WTC11 (cell line): ENCODE measurements around the gene TAF5L. TPM values are rescaled to one million over a fixed set of nuclear protein-coding genes. Genes with fewer than 3 reads are reported as not detected.

ENCODE experiments used
- ATAC-seq: fragments of 200-7000 bp; cut with Tn5 transposase; 2 replicates; pipeline ENCODE4 v1.10.0; 2021; ENCODE audit warnings: mild to moderate bottlenecking, moderate library complexity
- CTCF ChIA-PET: fragments of 300-600 bp; sonication (Branson Sonifier 250); formaldehyde crosslinking; loops from one replicate; lab custom pipeline; 2021; ENCODE audit warnings: antibody characterized with exemption; lab: Charles Lee
- POLR2A ChIA-PET: fragments of 350-600 bp; sonication (Branson Sonifier 250); formaldehyde crosslinking; loops from one replicate; lab custom pipeline; 2021; ENCODE audit warnings: antibody characterized with exemption; lab: Charles Lee
- DNase-seq: peaks from one replicate; pipeline ENCODE4 v3.0.0; 2021; ENCODE audit warnings: low spot score
- H3K27ac Mint-ChIP-seq: 2 replicates; pipeline ENCODE4 v1.8.0; 2021; ENCODE audit warnings: mixed read lengths
- H3K27me3 Mint-ChIP-seq: 2 replicates; pipeline ENCODE4 v1.8.0; 2021; ENCODE audit warnings: low read depth, mild to moderate bottlenecking, moderate library complexity, mixed read lengths
- H3K36me3 Mint-ChIP-seq: 2 replicates; pipeline ENCODE4 v1.8.0; 2021; ENCODE audit warnings: mixed read lengths
- H3K4me1 Mint-ChIP-seq: 2 replicates; pipeline ENCODE4 v1.8.0; 2022; ENCODE audit warnings: mixed read lengths
- H3K4me3 Mint-ChIP-seq: 2 replicates; pipeline ENCODE4 v1.8.0; 2021; ENCODE audit warnings: mild to moderate bottlenecking, moderate library complexity, mixed read lengths
- H3K9me3 Mint-ChIP-seq: 2 replicates; pipeline ENCODE4 v1.8.0; 2021; ENCODE audit warnings: mixed read lengths
- ESRRA ChIP-seq: sonication (generic); formaldehyde crosslinking; IDR thresholded peaks from 2 replicates; pipeline ENCODE4 v1.8.1; 2022; ENCODE audit warnings: mild to moderate bottlenecking, missing genetic modification reagents, borderline replicate concordance
- GRHL2 ChIP-seq: fragments of 250-450 bp; sonication (Bioruptor Pico); IDR thresholded peaks from 2 replicates; pipeline ENCODE4 v1.8.0; 2022; ENCODE audit warnings: mild to moderate bottlenecking, moderate library complexity; ENCODE audit not compliant: insufficient replicate concordance, severe bottlenecking
- JAZF1 ChIP-seq: fragments of 250-450 bp; sonication (Bioruptor Pico); IDR thresholded peaks from 2 replicates; pipeline ENCODE4 v1.9.0; 2021; ENCODE audit warnings: moderate library complexity, mild to moderate bottlenecking, inconsistent platforms
- MXD4 ChIP-seq: fragments of 250-450 bp; sonication (Bioruptor Pico); IDR thresholded peaks from 2 replicates; pipeline ENCODE4 v1.8.0; 2021; ENCODE audit warnings: mild to moderate bottlenecking, moderate library complexity, borderline replicate concordance
- NFATC4 ChIP-seq: fragments of 250-450 bp; sonication (Bioruptor Pico); IDR thresholded peaks from 2 replicates; pipeline ENCODE4 v1.9.0; 2021; ENCODE audit warnings: mild to moderate bottlenecking
- NR1H2 ChIP-seq: sonication (generic); formaldehyde crosslinking; IDR thresholded peaks from 2 replicates; pipeline ENCODE4 v1.9.0; 2021; ENCODE audit warnings: mild to moderate bottlenecking, moderate library complexity, missing genetic modification reagents
- NR2C2 ChIP-seq: sonication (generic); formaldehyde crosslinking; IDR thresholded peaks from 2 replicates; pipeline ENCODE4 v1.8.0; 2022; ENCODE audit warnings: mild to moderate bottlenecking, missing genetic modification reagents
- RELA ChIP-seq: sonication (generic); formaldehyde crosslinking; IDR thresholded peaks from 2 replicates; pipeline ENCODE4 v1.8.1; 2022; ENCODE audit warnings: missing genetic modification reagents, mild to moderate bottlenecking, borderline replicate concordance
- RORB ChIP-seq: fragments of 250-450 bp; sonication (Bioruptor Pico); IDR thresholded peaks from 2 replicates; pipeline ENCODE4 v1.9.0; 2021; ENCODE audit warnings: mild to moderate bottlenecking
- total RNA-seq: library from RNA; stranded (reverse); gene quantifications from 3 replicates; pipeline ENCODE4 v1.2.3, GENCODE V29; 2021
- TF ChIP-seq, protein P1 (sequence below): sonication (generic); formaldehyde crosslinking; IDR thresholded peaks from 2 replicates; pipeline ENCODE4 v1.8.0; 2023; ENCODE audit warnings: mild to moderate bottlenecking, missing genetic modification reagents
- TF ChIP-seq, protein P2 (sequence below): sonication (generic); formaldehyde crosslinking; IDR thresholded peaks from 2 replicates; pipeline ENCODE4 v1.8.1; 2022; ENCODE audit warnings: mild to moderate bottlenecking, missing genetic modification reagents, moderate library complexity, borderline replicate concordance
- TF ChIP-seq, protein P3 (sequence below): sonication (generic); formaldehyde crosslinking; IDR thresholded peaks from 2 replicates; pipeline ENCODE4 v1.8.0; 2023; ENCODE audit warnings: missing genetic modification reagents, mild to moderate bottlenecking, borderline replicate concordance
- TF ChIP-seq, protein P4 (sequence below): fragments of 250-450 bp; sonication (Bioruptor Pico); conservative IDR thresholded peaks from 2 replicates; pipeline ENCODE4 v1.9.0; 2021; ENCODE audit warnings: mild to moderate bottlenecking
- TF ChIP-seq, protein P5 (sequence below): sonication (generic); formaldehyde crosslinking; IDR thresholded peaks from 2 replicates; pipeline ENCODE4 v1.8.0; 2023; ENCODE audit warnings: missing genetic modification reagents
- TF ChIP-seq, protein P6 (sequence below): sonication (generic); formaldehyde crosslinking; IDR thresholded peaks from 2 replicates; pipeline ENCODE4 v1.8.1; 2023; ENCODE audit warnings: mild to moderate bottlenecking, missing genetic modification reagents
- TF ChIP-seq, protein P7 (sequence below): sonication (generic); formaldehyde crosslinking; IDR thresholded peaks from 2 replicates; pipeline ENCODE4 v1.8.1; 2023; ENCODE audit warnings: mild to moderate bottlenecking, missing genetic modification reagents, moderate library complexity

Gene TAF5L
- total RNA-seq, 1 experiment from 2014 or later: 23.8 TPM

DNA sequence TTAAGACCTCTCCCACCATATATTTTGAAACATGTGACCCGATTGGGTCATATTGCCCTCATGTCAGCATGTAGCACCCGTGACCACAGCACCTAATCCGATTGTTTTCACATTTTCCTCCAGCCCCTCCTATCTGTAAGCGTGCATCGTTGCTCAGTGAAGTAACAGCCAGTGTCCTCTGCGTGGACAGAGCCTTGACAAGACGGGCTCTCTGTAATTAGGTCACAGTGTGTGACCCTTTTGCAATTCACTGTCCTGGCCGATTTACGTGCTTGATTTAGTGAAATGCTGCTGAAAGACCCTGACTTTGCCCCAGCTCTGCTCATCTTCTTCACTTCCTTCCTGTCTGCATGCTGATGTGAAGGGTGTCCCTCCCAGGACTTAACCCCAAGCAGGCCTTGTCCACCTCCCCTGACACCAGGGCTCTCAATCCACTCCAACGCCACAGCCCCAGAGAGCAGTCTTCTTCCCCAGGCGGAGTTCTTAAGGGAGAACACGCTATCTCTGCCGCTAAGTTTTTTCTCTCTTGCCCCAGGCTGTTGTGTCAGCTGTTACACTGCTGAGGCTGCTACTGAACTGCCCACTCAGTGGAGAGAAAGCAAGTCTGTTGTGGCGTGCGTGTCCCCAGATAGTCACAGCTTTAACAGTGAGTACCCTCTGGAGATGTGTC, 19.5 kb upstream of the TAF5L start (continued):
- TF ChIP-seq, protein P1, sequence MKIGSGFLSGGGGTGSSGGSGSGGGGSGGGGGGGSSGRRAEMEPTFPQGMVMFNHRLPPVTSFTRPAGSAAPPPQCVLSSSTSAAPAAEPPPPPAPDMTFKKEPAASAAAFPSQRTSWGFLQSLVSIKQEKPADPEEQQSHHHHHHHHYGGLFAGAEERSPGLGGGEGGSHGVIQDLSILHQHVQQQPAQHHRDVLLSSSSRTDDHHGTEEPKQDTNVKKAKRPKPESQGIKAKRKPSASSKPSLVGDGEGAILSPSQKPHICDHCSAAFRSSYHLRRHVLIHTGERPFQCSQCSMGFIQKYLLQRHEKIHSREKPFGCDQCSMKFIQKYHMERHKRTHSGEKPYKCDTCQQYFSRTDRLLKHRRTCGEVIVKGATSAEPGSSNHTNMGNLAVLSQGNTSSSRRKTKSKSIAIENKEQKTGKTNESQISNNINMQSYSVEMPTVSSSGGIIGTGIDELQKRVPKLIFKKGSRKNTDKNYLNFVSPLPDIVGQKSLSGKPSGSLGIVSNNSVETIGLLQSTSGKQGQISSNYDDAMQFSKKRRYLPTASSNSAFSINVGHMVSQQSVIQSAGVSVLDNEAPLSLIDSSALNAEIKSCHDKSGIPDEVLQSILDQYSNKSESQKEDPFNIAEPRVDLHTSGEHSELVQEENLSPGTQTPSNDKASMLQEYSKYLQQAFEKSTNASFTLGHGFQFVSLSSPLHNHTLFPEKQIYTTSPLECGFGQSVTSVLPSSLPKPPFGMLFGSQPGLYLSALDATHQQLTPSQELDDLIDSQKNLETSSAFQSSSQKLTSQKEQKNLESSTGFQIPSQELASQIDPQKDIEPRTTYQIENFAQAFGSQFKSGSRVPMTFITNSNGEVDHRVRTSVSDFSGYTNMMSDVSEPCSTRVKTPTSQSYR: no peak
- TF ChIP-seq, protein P2, sequence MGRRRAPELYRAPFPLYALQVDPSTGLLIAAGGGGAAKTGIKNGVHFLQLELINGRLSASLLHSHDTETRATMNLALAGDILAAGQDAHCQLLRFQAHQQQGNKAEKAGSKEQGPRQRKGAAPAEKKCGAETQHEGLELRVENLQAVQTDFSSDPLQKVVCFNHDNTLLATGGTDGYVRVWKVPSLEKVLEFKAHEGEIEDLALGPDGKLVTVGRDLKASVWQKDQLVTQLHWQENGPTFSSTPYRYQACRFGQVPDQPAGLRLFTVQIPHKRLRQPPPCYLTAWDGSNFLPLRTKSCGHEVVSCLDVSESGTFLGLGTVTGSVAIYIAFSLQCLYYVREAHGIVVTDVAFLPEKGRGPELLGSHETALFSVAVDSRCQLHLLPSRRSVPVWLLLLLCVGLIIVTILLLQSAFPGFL (CRISPR knock-in tag): no peak
- TF ChIP-seq NFATC4 (CRISPR knock-in tag) (no peak), ESRRA (CRISPR knock-in tag) (no peak), NR2C2 (CRISPR knock-in tag) (no peak)
- TF ChIP-seq, protein P3, sequence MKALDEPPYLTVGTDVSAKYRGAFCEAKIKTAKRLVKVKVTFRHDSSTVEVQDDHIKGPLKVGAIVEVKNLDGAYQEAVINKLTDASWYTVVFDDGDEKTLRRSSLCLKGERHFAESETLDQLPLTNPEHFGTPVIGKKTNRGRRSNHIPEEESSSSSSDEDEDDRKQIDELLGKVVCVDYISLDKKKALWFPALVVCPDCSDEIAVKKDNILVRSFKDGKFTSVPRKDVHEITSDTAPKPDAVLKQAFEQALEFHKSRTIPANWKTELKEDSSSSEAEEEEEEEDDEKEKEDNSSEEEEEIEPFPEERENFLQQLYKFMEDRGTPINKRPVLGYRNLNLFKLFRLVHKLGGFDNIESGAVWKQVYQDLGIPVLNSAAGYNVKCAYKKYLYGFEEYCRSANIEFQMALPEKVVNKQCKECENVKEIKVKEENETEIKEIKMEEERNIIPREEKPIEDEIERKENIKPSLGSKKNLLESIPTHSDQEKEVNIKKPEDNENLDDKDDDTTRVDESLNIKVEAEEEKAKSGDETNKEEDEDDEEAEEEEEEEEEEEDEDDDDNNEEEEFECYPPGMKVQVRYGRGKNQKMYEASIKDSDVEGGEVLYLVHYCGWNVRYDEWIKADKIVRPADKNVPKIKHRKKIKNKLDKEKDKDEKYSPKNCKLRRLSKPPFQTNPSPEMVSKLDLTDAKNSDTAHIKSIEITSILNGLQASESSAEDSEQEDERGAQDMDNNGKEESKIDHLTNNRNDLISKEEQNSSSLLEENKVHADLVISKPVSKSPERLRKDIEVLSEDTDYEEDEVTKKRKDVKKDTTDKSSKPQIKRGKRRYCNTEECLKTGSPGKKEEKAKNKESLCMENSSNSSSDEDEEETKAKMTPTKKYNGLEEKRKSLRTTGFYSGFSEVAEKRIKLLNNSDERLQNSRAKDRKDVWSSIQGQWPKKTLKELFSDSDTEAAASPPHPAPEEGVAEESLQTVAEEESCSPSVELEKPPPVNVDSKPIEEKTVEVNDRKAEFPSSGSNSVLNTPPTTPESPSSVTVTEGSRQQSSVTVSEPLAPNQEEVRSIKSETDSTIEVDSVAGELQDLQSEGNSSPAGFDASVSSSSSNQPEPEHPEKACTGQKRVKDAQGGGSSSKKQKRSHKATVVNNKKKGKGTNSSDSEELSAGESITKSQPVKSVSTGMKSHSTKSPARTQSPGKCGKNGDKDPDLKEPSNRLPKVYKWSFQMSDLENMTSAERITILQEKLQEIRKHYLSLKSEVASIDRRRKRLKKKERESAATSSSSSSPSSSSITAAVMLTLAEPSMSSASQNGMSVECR (CRISPR knock-in tag): no peak

DNA sequence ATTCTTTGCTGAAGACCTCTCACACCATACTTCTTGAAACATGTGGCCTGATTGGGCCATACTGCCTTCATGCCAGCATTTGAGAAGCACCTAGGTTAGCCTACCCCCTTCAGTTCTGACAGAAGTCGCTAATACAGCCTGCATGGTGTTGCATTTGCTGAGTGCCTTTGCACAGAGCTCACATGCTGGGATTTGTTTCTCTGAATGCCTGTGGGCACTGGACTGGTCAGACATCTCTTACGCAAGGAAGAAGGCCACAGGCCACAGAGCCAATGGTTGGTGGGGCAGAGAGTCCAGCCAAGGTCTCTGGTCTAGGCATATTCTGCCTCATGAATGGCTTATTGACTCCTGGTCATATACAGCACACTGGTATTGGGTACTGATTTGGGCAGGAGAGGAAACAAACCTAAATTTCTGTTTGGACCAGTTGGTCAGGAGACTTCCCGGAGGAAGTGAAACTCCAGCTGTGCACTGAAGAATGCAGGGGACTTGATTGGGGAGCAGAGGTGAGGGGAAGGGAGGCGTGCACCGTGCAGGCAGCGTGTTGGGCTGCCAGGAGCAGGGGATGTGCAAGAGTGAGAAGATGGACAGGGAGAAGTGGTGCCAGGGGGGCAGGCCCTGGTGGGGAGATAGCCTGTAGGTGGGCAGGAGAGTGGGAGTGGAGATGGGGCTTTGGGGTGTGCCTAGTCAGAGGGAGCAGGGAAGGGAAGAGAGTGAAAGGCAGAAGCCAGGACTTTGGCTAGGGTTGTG, 18.2 kb upstream of the TAF5L start:
- no peak for ATAC-seq
- H3K27me3 Mint-ChIP-seq: no peaks in the 10 kb centered on the region
- ChIA-PET CTCF (no interaction called here), POLR2A (no interaction called here)
- H3K4me3 Mint-ChIP-seq: no peak overlapping the region
- no peak for DNase-seq
- H3K4me1 Mint-ChIP-seq: no peaks in the 10 kb centered on the region
- no peaks in the 10 kb centered on the region for H3K9me3 Mint-ChIP-seq
- H3K27ac Mint-ChIP-seq: peak overlapping the region; percentile 40
- H3K36me3 Mint-ChIP-seq: peaks cover 55% of the 10 kb centered on the region
- TF ChIP-seq RORB (CRISPR knock-in tag) (no peak), RELA (CRISPR knock-in tag) (no peak), MXD4 (CRISPR knock-in tag) (no peak), GRHL2 (CRISPR knock-in tag) (no peak), NR1H2 (CRISPR knock-in tag) (no peak), ESRRA (CRISPR knock-in tag) (no peak), JAZF1 (no peak)
- TF ChIP-seq, protein P4, sequence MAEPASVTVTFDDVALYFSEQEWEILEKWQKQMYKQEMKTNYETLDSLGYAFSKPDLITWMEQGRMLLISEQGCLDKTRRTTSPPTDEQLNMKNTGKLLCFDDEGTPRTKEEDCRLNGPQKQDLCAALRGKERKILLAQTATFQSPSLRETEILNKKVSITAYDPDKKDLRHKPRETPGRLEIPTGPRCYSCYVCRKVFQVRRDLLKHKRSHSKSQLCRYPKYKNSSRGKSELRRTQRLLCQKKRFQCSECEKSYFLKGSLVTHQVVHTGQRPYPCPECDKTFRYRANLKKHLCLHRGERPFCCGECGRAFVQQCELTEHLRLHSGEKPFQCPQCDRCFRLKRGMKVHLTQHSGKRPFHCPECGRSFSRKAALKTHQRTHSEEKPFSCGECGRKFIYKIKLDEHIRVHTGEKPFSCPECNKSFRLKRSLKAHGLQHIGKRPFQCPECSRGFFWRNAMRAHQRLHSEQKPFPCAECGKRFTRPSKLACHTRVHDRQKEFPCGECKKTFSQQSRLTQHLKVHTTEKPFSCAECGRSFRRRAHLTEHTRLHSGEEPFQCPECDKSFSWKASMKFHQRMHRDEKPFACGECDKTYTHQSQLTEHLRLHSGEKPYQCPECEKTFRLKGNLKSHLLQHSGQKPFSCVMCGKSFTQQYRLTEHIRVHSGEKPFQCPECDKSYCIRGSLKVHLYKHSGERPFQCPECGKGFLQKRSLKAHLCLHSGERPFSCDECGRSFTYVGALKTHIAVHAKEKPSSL (CRISPR knock-in tag): no peak
- TF ChIP-seq, protein P5, sequence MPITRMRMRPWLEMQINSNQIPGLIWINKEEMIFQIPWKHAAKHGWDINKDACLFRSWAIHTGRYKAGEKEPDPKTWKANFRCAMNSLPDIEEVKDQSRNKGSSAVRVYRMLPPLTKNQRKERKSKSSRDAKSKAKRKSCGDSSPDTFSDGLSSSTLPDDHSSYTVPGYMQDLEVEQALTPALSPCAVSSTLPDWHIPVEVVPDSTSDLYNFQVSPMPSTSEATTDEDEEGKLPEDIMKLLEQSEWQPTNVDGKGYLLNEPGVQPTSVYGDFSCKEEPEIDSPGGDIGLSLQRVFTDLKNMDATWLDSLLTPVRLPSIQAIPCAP (CRISPR knock-in tag): no peak
- TF ChIP-seq, protein P6, sequence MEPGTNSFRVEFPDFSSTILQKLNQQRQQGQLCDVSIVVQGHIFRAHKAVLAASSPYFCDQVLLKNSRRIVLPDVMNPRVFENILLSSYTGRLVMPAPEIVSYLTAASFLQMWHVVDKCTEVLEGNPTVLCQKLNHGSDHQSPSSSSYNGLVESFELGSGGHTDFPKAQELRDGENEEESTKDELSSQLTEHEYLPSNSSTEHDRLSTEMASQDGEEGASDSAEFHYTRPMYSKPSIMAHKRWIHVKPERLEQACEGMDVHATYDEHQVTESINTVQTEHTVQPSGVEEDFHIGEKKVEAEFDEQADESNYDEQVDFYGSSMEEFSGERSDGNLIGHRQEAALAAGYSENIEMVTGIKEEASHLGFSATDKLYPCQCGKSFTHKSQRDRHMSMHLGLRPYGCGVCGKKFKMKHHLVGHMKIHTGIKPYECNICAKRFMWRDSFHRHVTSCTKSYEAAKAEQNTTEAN (CRISPR knock-in tag): no peak
- TF ChIP-seq, protein P7, sequence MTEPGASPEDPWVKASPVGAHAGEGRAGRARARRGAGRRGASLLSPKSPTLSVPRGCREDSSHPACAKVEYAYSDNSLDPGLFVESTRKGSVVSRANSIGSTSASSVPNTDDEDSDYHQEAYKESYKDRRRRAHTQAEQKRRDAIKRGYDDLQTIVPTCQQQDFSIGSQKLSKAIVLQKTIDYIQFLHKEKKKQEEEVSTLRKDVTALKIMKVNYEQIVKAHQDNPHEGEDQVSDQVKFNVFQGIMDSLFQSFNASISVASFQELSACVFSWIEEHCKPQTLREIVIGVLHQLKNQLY (CRISPR knock-in tag): no peak
